Tibial nerve (tissue), 4 donors: ENCODE measurements around the gene MACF1. TPM values are rescaled to one million over a fixed set of nuclear protein-coding genes. Genes with fewer than 3 reads are reported as not detected.
"Not testable (repeated sequence)": the region's sequence is repeated elsewhere in the genome, so short reads cannot be mapped to it uniquely, and the experiment has no call there.

Experiments
- DNase-seq, 2 donors: peaks; one replicate each; pipeline ENCODE4 v3.0.0-alpha.2; 2019; ENCODE audit warnings: low spot score in 2 of 2
- H3K27ac ChIP-seq, 4 donors: fragments of 200-600 bp; sonication (generic) in 3 of 4; one replicate each; pipeline ENCODE4 v1.5.1; 2017 to 2019; ENCODE audit warnings: mild to moderate bottlenecking in 1 of 4
- H3K27me3 ChIP-seq, 2 donors: fragments of 200-600 bp; sonication (generic) in 1 of 2; one replicate each; pipeline versions ENCODE4 v1.5.1 to v1.6.0; 2017 to 2019
- H3K36me3 ChIP-seq, 3 donors: fragments of 200-600 bp; sonication (generic); one replicate each; pipeline ENCODE4 v1.5.1; 2018 to 2019
- H3K4me1 ChIP-seq, 4 donors: fragments of 200-600 bp; sonication (generic) in 3 of 4; one replicate each; pipeline ENCODE4 v1.5.1; 2017 to 2019
- H3K4me3 ChIP-seq, 4 donors: fragments of 200-600 bp; sonication (generic) in 3 of 4; one replicate each; pipeline ENCODE4 v1.5.1; 2017 to 2019; ENCODE audit warnings: mild to moderate bottlenecking in 1 of 4, moderate library complexity in 1 of 4
- H3K9me3 ChIP-seq, 4 donors: fragments of 200-600 bp; sonication (generic) in 3 of 4; one replicate each; pipeline ENCODE4 v1.5.1; 2017 to 2019
- EP300 ChIP-seq, 2 donors: sonication (generic); formaldehyde crosslinking; IDR thresholded peaks; one replicate each; pipeline ENCODE4 v1.6.1; 2017; ENCODE audit warnings: antibody characterized with exemption in 2 of 2, mild to moderate bottlenecking in 1 of 2
- POLR2A ChIP-seq, 2 donors: fragments of 450-650 bp; IDR thresholded peaks; one replicate each; pipeline ENCODE4 v1.6.1; 2017; ENCODE audit warnings: antibody characterized with exemption in 2 of 2, mild to moderate bottlenecking in 2 of 2, moderate library complexity in 2 of 2
- WGBS, 2 donors: methylation state at CpG; one replicate each; pipeline ENCODE4 v1.1.5; 2018; 5-methylcytosine and 5-hydroxymethylcytosine counted together
- total RNA-seq, 4 donors: library from RNA; depleted of rRNA; stranded (reverse); fragments of >200 nt; gene quantifications; one replicate each; pipeline ENCODE4 v1.1.0, GENCODE V29; 2016
- TF ChIP-seq, protein P1 (sequence below), 5 experiments: fragments of 200-600 bp in 3 of 5; fragments of 450-650 bp in 2 of 5; sonication (generic) in 3 of 5; IDR thresholded peaks; one replicate each; pipeline ENCODE4 v1.5.1; 2016 to 2019; ENCODE audit warnings: antibody characterized with exemption in 5 of 5, mild to moderate bottlenecking in 3 of 5, moderate library complexity in 2 of 5

MACF1 gene
- total RNA-seq, 4 donors from 2014 or later, result 214 to 296 (median 244) TPM

DNA sequence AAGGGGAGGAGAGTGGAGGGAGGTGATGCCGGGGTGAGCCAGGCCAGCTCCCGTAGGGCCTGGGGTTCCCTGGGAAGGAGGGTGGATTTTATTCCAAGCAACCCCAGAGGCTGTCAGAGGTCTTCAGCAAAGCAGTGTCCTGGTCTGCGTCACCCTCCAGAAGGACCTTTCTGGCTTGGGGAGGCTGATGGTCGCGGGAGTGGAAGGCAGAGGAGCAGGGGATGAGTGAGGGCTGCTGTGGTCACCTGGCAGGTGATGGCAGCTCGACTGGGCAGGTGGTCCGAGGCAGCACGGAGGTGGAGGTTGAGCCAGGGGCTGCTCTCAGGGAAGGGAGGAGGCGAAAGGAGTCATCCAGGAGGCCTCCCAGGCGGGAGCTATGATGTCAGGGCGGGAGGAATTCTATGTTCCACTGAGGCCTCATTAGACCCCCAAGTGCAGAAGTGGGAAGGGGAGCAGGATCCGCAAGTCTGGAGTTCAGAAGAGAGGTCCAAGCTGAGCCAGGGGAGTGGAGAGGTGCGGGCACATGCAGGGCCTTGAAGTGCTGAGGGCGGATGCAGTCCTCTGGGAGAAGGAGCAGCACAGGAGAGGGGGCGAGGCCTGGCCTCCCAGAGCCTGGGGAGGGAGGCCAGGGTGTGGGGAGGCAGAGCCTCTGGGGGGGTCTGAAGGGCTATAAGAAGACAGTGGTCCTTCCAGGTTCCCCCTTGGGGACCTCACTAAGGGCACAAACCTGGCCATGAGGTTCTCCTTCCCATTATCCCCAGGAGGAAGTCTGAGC is 320.3 kb downstream of the MACF1 start:
- no peak overlapping the region for H3K27ac ChIP-seq
- 83 to 84% methylated on average over 15 of the region's 15 CpGs for WGBS, 2 donors
- TF ChIP-seq POLR2A (IDR thresholded peaks at IDR 0.05), result no peak
- TF ChIP-seq EP300 (IDR thresholded peaks at IDR 0.05), result no peak
- TF ChIP-seq, protein P1, sequence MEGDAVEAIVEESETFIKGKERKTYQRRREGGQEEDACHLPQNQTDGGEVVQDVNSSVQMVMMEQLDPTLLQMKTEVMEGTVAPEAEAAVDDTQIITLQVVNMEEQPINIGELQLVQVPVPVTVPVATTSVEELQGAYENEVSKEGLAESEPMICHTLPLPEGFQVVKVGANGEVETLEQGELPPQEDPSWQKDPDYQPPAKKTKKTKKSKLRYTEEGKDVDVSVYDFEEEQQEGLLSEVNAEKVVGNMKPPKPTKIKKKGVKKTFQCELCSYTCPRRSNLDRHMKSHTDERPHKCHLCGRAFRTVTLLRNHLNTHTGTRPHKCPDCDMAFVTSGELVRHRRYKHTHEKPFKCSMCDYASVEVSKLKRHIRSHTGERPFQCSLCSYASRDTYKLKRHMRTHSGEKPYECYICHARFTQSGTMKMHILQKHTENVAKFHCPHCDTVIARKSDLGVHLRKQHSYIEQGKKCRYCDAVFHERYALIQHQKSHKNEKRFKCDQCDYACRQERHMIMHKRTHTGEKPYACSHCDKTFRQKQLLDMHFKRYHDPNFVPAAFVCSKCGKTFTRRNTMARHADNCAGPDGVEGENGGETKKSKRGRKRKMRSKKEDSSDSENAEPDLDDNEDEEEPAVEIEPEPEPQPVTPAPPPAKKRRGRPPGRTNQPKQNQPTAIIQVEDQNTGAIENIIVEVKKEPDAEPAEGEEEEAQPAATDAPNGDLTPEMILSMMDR (IDR thresholded peaks at IDR 0.05), result no peak
- no peaks in the 10 kb centered on the region for H3K27me3 ChIP-seq
- H3K4me3 ChIP-seq, result no peak overlapping the region
- no peak for DNase-seq
- H3K4me1 ChIP-seq, result no peaks in the 10 kb centered on the region
- H3K36me3 ChIP-seq, result peaks cover 0 to 62% (median 5%) of the 10 kb centered on the region in 3 donors
- no peaks in the 10 kb centered on the region for H3K9me3 ChIP-seq

DNA sequence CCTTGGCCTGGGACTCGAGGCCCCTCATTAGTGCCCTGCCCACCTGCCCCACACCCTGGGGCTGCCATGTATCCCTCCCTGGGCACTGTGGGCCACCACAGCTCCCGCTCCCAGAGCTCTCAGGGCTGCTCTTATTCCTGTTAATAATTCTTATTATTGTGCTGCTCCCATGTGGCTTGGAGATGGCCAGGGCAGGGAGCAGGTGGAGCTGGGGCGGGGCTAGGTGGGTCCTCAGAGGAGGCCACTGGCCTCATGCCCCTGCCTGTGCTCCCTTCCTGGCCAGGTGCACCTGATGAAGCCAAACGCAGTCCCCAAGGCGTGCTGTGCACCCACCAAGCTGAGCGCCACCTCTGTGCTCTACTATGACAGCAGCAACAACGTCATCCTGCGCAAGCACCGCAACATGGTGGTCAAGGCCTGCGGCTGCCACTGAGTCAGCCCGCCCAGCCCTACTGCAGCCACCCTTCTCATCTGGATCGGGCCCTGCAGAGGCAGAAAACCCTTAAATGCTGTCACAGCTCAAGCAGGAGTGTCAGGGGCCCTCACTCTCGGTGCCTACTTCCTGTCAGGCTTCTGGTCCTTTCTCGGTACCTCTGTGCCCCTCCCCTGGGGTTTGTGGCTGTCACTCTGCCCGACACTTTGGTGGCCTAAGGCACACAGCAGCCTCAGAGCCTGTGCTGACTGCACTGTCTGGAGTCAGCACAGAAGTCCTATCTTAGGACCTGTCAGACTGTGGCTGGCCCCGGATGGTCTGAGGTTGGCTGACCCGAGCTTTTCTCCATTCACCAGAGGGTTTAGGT is 321.1 kb downstream of the MACF1 start:
- H3K9me3 ChIP-seq, result no peaks in the 10 kb centered on the region
- no peak overlapping the region for H3K27ac ChIP-seq
- H3K4me1 ChIP-seq, result no peaks in the 10 kb centered on the region
- TF ChIP-seq EP300 (IDR thresholded peaks at IDR 0.05), result no peak
- TF ChIP-seq, protein P1 (IDR thresholded peaks at IDR 0.05), result no peak
- TF ChIP-seq POLR2A (IDR thresholded peaks at IDR 0.05), result no peak
- H3K27me3 ChIP-seq, result no peaks in the 10 kb centered on the region
- no peak overlapping the region for H3K4me3 ChIP-seq
- 87 to 88% methylated on average over 12 to 14 of the region's 17 CpGs for WGBS, 2 donors
- H3K36me3 ChIP-seq, result peaks cover 0 to 70% (median 5%) of the 10 kb centered on the region in 3 donors
- no peak for DNase-seq

DNA sequence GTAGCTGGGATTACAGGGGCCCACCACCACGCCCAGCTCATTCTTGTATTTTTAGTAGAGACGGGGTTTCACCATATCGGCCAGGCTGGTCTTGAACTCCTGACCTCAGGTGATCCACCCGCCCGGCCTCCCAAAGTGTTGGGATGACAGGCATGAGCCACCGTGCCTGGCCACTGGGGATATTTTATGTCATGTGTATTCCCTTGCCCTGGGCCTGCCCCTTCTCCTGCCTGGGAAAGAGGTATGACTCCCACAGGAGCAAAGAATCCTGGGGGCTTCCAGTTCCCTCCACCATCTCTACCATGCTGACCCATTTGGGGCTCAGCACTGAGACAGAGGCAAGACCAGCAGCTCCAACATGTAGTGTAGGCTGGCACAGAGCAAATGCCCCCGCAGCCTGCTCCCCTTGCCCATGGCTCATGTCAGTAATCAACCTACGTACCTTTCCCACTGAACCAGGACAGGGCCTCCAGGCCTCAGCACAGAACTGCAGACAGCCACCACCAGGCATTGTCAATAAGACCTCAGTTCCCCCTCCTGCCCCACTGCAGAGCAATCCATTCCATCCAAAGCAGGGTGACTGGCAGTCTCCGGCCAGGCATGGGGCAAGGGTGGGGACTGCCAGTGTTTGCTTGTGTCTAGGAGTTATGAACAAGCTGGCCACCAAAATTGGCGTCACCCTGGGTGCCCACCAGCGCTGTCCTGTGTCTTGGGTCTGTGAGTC is 322.1 kb downstream of the MACF1 start:
- no peaks in the 10 kb centered on the region for H3K27me3 ChIP-seq
- no peak for DNase-seq
- peaks cover 0 to 80% (median 5%) of the 10 kb centered on the region in 3 donors for H3K36me3 ChIP-seq

DNA sequence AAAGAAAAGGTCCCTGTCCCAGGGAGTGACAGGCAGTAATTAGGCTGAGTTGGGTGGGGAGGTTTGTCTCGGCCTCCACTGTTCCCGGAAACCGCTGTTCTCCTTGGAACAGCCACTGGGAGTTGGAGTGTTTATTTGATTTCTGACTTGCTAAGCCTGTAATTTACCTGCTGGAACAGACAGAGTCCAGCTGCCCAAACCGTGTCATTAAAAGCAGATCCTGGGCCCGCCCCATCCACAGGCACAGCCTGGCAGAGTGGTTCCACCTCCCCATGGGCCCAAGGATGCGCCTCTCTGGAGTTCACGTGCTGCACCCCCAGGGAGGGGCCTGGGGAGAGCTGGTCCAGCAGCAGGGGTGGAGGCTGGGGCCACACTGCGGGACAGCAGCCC is 322.7 kb downstream of the MACF1 start:
- H3K36me3 ChIP-seq, result peaks cover 0 to 86% (median 5%) of the 10 kb centered on the region in 3 donors
- not testable (repeated sequence) for H3K27ac ChIP-seq, H3K4me3 ChIP-seq, H3K9me3 ChIP-seq, H3K4me1 ChIP-seq, DNase-seq, H3K27me3 ChIP-seq
- WGBS, 2 donors, result 85 to 89% methylated on average over 8 of the region's 8 CpGs

More for the DNA sequence above, 322.1 kb downstream of the MACF1 start:
- Histone ChIP-seq H3K9me3 (no peaks in the 10 kb centered on the region), H3K4me3 (no peak overlapping the region), H3K4me1 (no peaks in the 10 kb centered on the region), H3K27ac (no peak overlapping the region)
- WGBS, 2 donors, result 90 to 93% methylated on average over 11 of the region's 11 CpGs
- TF ChIP-seq POLR2A (IDR thresholded peaks at IDR 0.05) (no peak), EP300 (IDR thresholded peaks at IDR 0.05) (no peak)
- TF ChIP-seq, protein P1 (IDR thresholded peaks at IDR 0.05), result no peak

DNA sequence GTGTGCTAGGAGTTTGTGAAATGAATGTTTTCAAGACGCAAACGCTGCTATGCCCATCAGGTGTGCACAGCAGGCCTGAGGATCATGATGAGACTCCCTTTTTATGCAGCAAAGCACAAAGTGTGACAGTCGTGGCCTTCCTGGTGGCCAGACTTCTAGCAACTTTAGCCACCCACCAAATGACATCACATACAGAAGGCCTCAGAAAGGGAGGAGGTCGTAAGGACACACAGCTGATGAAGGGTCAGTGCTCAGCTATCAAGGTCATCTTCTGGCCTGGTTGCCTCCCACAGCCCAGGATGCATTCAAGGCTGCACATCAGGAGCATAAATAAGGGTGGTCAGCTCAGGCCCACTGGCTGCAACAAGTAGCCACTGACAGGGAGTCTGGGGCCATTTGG is 323.6 kb downstream of the MACF1 start:
- no peak for DNase-seq
- WGBS, 2 donors, result 75 to 79% methylated on average over 4 of the region's 4 CpGs
- H3K4me3 ChIP-seq, result no peak overlapping the region
- TF ChIP-seq EP300 (IDR thresholded peaks at IDR 0.05), result no peak
- TF ChIP-seq, protein P1 (IDR thresholded peaks at IDR 0.05), result no peak
- no peak for TF ChIP-seq POLR2A (IDR thresholded peaks at IDR 0.05)
- H3K36me3 ChIP-seq, result peaks cover 0 to 95% (median 5%) of the 10 kb centered on the region in 3 donors
- no peaks in the 10 kb centered on the region for H3K4me1 ChIP-seq
- no peak overlapping the region for H3K27ac ChIP-seq
- H3K9me3 ChIP-seq, result no peaks in the 10 kb centered on the region
- H3K27me3 ChIP-seq, result no peaks in the 10 kb centered on the region
